COR-L47 (cell line): ENCODE results near the gene CLECL1.
"Not testable (repeated sequence)": the region's sequence is repeated elsewhere in the genome, so short reads cannot be mapped to it uniquely, and the experiment has no call there.

ENCODE experiments used
- DNase-seq: peaks from one replicate; lab custom pipeline; 2025; lab: John Stamatoyannopoulos, UW

CLECL1 gene

DNA sequence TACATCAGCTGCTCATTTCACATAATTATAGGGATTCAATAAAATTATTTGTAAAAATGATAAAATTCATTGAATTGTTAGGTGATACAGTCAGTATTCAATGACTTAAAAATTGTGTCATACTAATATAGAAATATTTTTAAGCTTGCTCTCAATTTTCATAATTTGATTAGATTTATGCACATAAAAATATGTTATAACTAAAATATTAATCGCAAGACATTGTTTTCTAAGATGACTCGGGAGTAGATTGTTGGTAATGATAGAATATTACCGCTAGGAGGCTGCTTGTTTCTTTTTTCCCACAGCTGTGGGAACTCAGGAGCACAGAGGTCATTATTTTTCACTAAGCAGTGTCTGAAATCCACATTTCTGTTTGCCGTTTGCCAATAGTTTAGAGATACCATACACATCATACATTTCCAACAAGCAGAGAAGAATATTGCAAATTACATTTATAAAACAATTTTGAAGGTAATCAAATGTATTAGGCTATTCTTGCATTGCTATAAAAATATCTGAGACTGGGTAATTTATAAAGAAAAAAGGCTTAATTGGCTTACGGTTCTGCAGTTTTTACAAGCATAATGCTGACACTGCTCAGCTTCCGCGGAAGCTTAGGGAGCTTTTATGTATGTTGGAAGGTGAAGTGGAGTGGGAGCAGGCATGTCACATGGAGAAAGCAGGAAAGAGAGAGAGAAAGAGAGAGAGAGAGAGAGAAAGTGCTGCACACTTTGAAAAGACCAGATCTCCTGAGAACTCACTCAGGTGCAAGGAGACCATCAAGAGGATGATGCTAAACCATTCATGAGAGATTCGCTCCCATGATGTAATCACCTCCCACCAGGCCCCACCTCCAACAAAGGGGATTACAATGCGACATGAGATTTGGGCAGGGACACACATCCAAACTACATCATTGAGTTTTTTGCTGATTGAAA, 18.6 kb upstream of the CLECL1 start:
- DNase-seq: no peak

DNA sequence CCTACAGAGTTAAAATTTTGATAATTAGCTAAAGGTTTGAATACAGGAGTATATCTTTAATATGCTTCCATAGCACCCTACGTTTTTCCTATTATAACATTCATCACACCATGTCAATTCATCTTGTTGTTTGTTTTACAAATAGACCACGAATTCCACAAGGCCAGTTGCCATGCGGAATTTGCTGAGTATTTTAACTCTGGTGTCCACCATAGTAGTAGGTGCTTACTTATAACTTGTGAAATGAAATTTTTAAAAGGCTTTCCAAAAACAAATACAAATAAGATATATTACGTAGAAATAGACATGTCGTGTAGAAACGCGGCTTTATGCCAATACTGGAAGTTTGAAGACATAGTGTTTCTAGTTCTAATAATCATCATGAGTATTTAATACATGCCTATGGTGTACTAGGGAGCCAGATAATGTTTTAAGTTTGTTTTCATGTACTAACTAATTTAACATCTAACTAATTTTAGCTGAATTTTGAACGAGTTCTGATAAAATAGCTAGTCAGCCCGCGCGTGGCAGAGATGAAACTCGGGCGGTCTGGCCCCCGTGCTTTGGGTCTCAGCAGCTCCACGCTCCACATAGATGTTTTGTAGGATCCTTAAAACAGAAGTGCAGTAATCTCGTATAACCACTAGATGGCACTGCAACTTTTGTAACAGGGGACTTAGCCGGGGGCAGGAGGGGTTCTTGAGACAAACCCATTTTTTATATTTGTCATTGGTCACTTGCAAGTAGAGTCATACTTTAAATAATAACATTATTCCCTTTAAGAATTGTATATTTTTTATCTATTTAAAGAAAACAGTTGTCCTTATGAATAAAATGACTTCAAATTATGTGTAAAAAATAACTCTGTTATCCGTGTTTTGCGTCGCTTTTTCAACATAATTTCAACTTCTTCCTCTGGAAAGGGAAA, 17.6 kb upstream of the CLECL1 start:
- no peak for DNase-seq

DNA sequence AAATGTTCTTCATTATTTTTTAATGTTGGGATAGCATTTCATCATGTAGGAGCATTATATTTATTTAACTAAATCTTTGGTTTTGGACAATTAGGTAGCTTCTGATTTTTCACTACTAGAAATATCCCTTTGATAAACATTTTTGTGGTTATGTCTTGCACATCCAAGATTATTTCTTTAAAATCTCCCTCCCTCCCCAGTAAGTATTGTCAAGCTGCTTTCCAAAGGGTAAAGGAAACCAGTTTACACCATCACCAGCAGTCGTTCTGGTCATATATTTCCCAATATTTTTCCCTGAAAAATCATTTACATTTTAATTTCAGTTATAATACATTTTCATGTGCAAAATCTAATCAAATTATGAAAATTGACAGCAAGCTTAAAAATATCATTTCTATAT, 16.7 kb upstream of the CLECL1 start:
- DNase-seq: no peak

DNA sequence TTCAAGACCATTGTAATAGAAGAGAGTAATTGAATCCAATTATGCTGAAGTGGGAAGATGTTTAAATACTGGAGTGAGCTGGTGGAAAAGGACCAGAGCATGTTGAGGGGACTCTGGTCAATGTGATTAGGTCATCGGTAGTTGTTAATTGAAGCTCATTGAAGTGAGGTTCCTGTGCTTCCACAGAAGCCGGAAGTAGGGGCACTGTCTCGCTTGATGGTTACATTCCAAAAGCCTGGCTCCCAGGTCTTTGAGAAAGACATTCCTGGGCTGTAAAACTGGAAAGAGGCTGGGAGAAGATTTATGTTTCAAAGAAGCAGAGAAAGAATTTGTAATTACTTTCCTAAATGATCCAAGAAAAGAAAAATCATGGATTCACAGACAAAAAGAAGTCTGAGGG, 12.3 kb upstream of the CLECL1 start:
- no peak for DNase-seq

DNA sequence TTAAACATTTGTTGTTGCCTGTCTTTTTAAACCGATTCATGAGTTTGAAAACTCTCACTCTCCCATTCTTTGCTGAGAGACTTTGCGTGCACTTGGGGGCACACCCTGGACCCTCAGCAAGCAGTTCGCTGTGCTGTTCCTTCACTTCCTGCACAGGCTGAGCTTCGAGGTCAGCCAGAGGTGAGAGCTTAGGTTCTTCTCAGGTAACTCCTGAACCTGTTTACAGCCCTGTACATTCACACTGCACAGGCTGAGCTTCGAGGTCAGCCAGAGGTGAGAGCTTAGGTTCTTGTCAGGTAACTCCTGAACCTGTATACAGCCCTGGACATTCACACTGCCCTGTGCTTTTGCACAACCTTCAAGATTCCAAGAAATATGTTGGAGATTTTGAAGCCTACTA, 9.8 kb upstream of the CLECL1 start:
- DNase-seq: no peak

DNA sequence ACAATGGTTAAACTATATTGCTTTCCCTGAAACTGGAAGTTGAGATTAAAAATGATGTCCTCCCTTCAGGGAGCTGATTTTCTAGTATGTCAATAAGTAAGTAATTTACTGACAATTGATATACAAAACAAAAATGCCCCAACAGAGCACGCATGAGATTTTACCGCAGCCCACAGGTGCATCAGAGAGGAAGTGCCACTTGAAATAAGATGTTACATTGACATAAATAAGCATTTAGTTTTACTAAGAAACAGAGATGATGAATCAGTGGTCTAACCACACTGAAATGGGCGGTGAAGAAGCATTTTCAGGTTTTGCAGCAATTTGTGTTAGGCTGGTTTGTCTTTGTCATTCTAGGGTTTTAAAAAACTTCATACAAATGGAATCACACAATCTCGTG, 8.8 kb upstream of the CLECL1 start:
- no peak for DNase-seq

DNA sequence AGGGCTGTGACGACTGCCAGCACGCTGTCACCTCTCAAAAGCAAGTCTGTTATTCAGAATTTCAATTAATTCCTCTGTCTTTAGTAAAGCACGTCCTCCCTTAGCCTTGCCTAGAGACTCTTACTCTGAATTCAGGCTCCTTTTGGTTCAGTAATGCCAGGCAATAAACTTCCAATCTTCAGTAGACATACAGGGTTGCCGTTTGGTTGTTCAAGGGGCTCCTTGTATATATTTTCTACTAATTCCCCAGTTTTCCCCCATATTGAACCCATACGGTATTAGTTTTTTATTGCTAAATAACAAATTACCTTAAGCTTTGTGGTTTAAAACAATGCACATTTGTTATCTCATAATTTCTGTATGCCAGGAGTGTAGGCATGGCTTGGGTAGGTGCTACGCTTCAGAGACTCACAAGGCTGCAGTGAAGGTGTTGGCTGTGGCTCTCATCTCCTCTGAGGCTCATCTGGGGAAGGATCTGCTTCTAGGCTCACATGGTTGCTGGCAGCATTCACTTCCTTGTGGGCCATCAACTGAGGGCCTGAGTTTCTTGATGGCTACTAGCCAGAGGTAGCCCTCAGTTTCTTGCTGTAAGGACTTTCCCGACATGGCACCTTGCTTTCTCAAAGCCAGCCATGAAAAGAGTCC, 7.3 kb upstream of the CLECL1 start:
- no peak for DNase-seq

DNA sequence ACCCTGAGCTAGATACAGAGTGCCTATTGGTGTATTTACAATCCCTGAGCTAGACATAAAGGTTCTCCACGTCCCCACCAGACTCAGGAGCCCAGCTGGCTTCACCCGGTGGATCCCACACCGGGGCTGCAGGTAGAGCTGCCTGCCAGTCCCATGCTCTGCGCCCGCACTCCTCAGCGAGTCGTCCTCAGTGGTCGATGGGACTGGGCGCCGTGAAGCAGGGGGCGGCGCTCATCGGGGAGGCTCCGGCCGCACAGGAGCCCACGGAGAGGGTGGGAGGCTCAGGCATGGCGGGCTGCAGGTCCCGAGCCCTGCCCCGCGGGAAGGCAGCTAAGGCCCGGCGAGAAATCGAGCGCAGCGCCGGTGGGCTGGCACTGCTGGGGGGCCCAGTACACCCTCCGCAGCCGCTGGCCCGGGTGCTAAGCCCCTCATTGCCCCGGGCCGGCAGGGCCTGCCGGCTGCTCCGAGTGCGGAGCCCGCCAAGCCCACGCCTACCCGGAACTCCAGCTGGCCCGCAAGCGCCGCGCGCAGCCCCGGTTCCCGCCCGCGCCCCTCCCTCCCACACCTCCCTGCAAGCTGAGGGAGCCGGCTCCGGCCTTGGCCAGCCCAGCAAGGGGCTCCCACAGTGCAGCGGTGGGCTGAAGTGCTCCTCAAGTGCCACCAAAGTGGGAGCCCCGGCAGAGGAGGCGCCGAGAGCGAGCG, 6.7 kb upstream of the CLECL1 start:
- DNase-seq: not testable (repeated sequence)

DNA sequence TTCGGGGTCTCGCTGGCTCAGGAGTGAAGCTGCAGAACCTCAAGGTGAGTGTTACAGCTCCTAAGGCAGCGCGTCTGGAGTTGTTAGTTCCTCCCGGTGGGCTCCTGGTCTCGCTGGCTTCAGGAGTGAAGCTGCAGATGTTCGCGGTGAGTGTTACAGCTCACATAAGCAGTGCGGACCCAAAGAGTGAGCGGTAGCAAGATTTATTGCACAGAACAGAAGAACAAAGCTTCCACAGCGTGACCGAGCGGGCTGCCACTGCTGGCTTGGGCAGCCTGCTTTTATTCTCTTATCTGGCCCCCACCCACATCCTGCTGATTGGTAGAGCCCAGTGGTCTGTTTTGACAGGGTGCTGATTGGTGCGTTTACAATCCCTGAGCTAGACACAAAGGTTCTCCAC, 6.0 kb upstream of the CLECL1 start:
- DNase-seq: not testable (repeated sequence)

DNA sequence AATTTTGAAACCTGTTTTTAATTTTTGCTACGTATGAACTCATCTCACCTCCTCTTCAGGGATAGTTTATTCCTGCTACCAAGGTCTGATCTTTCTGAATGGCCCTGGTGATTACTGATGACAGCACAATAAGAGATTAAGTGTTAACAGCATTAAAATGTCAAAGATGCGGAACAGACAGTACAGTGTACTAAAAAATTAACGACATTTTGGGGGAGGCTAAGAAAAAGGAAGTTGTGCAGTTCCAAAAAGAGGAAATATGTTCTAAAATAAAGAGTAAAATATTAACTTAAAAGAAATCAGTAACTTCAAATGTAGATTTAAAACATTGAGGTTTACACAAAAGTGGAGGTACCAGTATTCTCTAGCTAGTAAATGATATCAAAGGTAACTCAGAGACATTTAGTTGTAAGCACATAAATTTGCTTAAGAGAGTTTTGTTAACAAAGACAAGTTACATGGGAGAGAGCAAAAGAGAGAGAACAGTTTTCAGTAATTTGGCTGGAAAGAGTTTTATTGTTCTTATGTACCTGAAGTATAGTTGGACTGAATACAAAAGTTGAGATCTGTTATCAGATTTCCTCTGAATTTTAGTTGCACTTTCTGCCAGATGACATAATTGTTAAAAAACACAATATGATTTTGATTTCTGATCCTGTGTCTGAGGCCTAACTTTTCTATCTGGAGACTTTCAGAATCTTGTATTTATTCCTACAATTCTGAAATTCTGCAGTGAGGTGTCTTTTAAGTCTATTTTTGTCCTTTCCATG, 4.2 kb upstream of the CLECL1 start:
- DNase-seq: no peak

DNA sequence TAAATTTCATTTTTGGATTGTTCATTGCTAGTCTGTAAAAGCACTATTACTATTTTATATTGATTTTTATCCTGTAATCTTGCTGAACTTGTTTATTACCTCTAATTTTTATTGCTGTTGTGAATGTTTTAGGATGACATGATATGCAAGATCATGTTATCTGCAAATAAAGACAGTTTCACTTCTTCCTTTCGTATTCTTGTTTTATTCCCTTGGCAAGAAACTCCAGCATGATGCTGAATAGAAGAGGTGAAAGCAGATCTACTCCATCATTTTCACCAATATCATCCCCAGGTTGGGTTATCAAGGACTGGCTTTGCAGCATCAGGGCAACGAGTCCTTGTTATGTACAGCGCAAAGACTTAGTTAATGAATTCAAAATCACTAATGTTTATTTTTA, 2.7 kb upstream of the CLECL1 start:
- no peak for DNase-seq

DNA sequence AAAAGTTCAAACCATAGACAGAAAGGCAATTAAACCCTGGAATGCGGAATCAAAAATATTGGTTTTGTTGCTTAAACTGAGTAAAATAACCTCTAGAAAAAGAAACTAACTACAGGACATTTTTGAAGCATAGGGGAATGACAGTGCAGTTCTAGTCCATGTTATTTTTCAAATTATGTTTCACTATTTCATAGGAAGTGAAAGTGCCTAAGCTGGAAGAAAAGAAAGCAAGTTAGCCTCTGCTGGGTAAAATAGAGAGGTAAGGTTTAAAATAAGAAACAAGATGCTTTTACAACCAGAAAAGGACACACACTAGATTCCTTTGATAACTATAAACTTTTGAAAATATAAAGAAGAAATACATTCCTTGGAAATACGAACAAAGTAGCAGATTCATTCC, 1.1 kb downstream of the CLECL1 start:
- no peak for DNase-seq

DNA sequence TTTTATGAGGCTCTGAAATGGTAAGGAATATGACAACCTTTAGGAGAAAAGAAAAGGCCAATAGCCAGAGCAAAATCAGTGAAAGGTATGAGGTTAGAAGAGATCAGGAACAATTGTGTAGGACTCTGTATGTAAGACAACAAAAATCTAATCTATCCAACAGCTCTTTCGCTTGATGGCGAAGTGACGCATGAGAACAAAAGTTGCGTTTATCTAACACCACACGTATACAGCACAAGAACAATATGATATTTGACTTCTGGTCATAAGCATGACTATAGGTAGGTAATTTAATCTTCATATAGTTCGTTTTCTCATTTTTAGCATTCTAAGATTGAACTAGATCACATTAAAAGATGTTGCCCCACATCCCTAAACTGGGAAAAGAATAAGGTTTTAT, 1.5 kb downstream of the CLECL1 start:
- DNase-seq: no peak

DNA sequence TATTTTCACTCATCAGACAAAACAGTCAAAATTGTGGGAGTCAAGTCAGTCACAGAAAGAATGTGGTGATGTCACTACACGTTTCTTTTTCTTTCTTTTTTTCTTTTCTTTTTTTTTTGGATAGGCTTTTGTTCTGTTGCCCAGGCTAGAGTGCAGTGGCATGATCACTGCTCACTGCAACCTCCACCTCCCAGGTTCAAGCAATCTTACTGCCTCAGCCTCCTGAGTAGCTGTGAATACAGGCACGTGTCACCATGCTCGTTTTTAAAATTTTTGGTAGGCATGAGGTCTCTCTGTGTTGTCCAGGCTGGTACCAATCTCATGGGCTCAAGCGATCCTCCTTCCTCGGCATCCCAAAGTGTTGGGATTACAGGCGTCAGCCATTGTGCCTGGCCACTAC, 2.3 kb downstream of the CLECL1 start:
- DNase-seq: no peak

DNA sequence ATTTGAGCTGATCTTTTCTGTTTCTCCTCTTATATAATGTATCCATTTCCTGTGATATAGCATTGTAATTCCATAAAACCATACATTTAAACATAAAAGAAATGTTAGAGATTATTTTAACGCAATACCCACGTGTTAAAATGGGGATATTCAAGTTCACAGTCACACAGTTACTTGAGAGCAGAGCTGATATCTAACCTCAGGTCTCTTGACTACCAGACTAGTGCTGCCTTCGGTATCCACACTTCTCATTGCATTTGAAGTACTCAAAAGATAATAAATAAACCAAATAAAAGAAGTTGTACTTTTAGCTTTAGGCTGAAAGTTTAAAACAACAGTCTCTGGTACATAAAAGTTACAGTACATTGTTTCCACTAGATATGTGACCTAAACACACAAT, 2.9 kb downstream of the CLECL1 start:
- no peak for DNase-seq

DNA sequence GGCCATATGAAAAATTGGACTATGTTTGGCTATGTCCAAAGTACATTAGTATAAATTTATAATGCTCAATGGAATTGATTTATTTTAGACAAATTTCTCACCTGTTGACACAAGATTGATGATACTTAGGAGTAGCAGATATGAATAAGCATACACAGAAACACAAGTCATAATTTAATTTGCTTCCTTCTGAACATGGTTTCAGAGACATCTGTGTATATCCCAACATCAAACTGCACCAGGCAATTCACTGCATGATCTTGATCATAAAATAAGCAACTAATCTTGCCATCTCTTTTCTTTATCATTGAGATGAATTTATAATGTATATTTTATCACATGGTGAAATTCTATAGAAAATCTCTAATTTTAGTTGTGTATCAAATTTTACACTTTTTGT, 3.8 kb downstream of the CLECL1 start:
- DNase-seq: no peak

DNA sequence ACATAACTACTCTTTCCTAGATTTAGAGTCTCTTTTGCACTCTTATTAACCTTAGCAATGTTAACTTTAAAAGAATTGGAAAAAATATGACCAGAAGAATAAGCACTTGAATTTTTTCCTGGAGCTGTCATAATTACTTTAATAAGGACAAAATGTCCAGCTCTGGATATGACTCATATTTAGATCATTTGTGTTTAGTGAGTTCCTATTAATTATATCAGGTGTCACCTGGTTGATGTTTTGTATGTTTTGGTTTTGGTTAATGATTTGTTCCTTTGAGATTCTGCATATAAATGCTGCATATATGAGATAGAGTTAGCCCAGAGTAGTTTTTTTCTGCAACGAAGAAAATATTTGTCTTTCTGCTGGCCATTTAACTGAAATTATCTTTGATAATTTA, 5.1 kb downstream of the CLECL1 start:
- DNase-seq: no peak

DNA sequence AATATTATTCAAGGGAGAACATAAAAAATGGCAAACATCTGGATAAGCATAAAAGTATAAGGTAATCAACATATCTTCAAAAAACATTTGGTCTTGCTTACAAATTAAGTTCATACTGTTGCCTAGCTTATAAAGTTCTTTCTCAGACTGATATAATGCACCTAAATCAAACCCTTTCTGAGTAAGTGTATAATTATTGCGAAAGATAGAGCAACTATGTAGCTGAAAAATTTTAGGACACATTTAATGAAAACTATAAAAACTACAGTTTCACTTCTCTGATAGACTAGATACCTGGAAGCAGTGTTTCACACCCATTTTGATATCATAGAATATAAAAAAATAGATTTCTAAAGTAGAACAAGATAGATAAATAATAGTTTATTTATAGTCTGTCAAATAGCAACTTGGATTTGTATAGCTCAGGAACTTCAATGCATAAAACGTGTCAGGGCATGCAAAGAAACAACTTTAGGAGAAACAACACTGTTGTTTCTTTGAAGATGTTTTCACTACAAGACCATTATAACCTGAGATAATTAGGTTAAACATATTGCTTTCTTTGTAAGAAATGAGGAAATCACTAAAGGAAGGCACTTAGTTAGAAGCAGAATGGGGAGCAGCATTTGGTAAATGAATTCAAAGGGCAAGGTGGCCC, 7.6 kb downstream of the CLECL1 start:
- DNase-seq: no peak

DNA sequence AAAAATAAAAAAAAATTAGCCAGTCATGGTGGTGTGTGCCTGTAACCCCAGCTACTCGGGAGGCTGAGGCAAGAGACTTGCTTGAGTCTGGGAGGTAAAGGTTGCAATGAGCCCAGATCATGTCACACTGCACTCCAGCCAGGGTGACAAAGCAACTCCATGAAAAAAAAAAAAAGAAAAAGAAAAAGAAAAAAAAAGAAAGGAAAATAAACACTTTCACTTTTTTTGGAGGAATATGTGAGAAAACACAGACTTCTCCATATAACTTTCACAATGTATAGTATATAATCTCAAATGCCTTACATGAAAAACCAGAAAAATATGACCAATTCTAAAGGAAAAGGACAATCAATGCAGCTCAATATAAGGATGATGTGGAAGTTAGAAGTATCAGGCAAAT, 8.9 kb downstream of the CLECL1 start:
- no peak for DNase-seq

DNA sequence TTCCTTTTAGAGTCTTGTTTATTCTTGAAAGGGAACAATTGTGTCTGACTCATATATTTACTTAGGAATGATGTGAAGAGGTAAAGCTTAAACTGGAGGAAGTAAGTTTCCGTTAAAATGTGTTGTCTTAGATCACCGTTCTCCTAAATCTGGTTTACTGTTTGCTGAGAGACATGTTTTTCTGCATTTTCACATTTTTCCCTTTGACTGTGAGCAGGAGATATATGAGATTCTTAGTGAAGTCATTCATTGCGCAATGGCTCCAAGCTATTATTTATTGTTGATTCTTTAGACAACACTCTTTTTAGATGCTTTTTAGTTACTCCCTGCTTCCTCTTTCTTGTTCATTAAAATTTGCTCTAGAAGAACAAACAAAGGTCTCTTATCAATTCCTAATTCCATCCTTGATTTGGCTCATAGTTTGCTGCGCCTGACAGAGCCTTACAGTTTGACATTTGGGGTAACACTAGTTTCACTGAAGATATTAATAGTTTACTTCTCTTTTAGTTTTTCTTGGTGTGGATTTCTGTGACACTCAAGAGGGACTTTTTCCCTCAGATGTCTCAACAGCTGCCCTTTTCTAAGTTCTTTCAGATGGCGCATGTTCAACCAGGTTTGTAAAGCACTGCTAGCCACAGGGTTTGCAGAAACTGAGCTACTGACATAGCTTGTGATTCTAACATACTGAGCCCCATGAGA, 11.4 kb downstream of the CLECL1 start:
- no peak for DNase-seq
